IPS-NIHi11 (cell line): ENCODE data around the gene NID1.
A peak's percentile ranks its signal among the peaks of the same experiment; 100 is the strongest.
"Not testable (repeated sequence)": the region's sequence is repeated elsewhere in the genome, so short reads cannot be mapped to it uniquely, and the experiment has no call there.

ENCODE experiments used
- DNase-seq: peaks from one replicate; pipeline ENCODE4 v3.0.0; 2012; ENCODE audit warnings: mixed read lengths, low spot score

NID1 gene

GRCh38 chr1:236064674-236065508 is at the start of gene NID1:
TSS of gene NID1 (minus strand) at chr1:236065090. CDS start at chr1:236065079, 11 bp downstream.
- DNase-seq, result peak; percentile 95

DNA sequence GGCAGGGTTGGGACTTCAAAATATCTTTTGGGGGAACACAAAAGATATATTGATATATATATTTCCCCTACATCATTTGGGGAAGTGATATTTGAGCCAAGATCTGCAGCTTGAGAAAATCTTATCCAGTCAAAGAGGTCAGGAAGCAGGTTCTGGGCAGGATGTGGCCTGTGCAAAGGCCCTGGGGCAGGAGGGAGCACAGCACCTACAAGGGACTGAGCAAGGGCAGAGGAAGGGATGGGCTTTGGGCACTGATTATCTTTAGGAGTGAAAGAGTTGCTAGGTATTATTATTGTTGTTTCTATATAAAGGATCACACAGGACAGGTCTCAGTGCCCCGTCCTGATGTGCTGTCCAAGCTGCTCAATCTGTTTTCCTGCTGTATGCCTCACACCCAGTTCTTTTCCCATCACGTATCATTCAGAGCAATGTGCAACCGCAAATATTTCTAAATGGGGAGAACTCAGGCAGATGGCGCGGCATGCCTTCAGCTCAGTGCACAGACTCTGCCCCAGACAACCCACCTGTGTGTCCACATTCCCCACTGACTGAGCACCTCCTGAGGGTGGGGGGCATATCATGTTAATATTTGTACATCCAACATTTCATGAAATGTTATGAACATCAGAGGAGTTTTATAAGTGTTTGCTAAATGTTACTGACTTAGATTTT is 49.3 kb upstream of the NID1 start:
- no peak for DNase-seq

DNA sequence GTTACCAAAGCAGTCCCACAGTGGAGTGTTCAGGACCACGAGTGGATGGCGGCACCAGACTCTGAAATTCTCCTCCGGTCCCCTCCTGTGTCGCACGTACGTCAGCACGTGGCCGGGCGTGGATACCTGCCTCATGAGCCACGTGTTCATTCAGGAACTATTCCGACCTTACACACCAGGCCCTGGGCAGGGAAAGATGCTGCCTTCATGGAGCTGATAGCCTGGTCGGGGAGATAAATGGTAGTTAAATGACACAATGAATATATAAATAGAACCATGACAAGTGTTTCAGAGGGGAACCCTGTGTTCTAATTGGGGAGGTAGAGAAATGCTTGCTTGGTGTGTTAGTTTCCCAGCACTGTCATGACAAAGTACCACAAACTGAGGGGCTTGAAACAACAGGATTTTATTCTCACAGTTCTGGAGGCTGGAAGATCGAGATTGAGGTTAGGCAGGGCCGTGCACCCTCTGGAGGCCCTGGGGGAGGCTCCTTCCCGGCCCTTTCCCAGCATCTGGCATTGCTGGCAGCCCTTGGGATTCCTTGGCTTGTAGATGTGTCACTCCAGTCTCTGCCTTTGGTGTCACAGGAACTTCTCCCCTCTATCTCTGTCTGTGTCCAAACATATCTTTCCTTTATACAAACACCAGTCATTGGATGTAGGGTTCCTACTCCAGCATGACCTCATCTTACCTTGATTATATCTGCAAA is 48.6 kb upstream of the NID1 start:
- DNase-seq, result no peak

DNA sequence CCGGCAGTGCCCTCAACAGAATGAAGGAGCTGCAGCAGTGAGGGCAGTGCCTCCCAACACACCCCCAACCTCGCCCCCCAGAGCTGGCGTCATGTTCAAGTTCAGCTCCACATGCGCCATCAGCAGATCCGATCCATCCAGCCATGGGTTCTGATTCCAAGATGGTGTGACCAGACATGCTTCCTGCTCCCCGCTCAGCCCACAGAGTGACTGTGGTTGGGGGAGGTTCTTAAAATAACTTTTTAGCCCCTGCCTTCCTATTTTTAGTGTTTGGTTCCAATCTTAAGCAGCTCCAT is 47.4 kb upstream of the NID1 start:
- no peak for DNase-seq

DNA sequence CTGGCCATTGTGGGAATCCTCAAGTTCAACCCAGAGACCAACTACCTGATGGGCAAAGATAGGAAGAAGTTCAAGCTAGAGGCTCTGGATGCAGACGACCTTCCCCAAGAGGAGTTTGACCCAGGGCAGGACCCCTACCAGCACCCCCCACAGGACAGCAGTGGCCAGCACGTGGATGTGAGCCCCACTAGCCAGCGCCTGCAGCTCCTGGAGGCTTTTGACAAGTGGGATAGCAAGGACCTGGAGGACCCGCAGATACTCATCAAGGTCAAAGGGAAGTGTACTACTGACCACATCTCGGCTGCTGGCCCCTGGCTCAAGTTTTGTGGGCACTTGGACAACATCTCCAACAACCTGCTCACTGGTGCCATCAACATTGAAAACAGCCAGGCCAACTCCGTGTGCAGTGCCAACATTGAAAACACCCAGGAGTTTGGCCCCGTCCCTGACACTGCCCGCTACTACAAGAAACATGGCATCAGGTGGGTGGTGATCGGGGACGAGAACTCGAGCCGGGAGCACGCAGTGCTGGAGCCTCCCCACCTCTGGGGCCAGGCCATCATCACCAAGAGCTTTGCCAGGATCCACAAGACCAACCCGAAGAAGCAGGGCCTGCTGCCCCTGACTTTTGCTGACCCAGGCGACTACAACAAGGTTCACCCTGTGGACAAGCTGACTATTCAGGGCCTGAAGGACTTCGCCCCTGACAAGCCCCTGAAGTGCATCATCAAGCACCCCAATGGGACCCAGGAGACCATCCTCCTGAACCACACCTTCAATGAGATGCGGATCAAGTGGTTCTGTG is 46.8 kb upstream of the NID1 start:
- no peak for DNase-seq

DNA sequence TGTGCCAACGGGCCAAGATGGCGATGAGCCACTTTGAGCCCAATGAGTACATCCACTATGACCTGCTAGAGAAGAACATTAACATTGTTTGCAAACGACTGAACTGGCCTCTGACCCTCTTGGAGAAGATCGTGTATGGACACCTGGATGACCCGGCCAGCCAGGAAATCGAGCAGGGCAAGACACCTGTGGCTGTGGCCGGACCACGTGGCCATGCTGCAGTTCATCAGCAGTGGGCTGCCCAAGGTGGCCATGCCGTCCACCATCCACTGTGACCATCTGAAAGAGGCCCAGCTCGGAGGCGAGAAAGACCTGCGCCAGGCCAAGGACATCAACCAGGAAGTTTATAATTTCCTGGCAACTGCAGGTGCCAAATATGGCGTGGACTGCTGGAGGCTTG is 45.2 kb upstream of the NID1 start:
- DNase-seq, result no peak

DNA sequence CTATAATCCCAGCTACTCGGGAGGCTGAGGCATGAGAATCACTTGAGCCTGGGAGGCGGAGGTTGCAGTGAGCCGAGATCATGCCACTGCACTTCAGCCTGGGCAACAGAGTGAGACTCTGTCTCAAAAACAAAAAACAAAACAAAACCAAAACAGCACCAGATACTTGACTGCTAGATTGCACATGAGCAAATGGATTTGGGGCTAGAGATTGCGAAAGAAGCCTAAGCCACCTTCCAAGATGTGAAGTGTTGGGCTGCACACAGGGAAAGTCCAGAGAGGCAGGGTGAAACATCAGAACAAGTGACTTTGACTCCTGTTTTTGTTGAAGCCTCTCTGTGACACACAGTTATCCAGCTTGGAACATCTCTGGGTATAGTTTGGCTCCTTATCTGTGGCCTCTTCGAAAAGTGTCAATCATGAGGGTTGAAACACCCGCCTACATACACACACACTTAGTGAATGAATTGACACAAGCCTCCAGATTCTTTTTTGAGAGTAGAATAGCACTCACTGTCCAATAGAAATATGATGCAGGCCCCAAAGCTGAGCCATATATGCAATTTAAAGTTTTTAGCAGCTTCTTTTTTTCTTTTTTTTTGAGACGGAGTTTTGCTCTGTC is 43.2 kb upstream of the NID1 start:
- no peak for DNase-seq

GRCh38 chr1:236107121-236107907 is 42.4 kb upstream of the NID1 start:
- no peak for DNase-seq

- peak; percentile 83 for DNase-seq
Observed at GRCh38 chr1:236103646-236104218, 38.8 kb upstream of the NID1 start.

- peak; percentile 65 for DNase-seq
Observed at GRCh38 chr1:236103059-236103458, 38.2 kb upstream of the NID1 start.

DNA sequence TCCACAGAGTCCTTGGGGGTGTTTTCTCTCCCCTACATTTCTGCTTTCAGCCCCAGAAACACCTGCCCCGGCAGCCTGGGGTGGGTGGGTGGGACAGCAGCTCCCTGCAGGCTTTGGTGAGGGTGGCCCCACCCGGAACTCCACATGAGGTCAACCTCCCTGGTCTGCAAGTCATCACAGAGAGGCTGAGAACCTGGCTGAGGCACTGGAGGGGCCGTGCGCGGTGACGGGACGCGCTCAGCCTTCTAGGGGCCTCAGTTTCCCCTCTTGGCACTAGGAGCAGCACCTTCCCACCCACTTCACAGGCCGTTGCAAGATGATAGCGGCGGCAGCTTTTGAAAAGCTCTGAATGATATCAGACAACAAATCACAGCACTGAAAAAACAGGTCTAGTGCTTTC is 37.7 kb upstream of the NID1 start:
- DNase-seq, result no peak

- no peak for DNase-seq
Observed at GRCh38 chr1:236101233-236102200, 36.6 kb upstream of the NID1 start.

DNA sequence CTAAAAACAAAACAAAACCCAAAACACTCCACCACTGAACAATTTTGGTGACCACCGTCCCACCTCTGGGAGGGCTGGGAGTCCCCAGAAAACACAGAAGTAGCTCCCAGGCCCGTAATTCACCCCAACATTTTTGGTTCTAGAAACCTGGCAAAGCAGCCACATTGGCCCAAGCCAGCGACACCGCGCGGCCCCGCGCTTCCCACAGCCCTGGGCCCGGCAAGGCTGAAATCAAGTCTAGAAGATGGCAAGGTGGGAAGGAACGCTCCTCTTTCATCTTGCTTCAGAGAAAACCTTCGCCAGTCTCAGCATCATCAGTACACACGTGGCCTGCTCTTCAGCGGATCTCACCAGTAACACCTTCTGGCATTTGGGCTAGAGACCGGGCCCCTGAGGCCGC is 35.9 kb upstream of the NID1 start:
- no peak for DNase-seq

GRCh38 chr1:236099355-236099974 is 34.6 kb upstream of the NID1 start:
- no peak for DNase-seq

DNA sequence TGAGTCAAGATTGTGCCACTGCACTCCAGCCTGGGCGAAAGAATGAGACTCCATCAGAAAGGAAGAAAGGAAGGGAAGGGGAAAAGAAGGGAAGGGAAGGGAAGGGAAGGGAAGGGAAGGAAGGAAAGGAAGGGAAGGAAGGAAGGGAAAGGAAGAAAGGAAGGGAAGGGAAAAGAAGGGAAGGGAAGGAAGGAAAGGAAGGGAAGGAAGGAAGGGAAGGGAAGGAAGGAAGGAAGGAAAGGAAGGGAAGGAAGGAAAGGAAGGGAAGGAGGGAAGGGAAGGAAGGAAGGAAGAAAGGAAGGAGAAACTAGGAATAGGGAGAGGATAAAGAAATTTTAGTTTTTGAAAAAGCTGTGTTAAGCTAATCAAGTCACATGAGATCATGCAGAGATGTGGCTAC is 33.4 kb upstream of the NID1 start:
- DNase-seq, result no peak

- not testable (repeated sequence) for DNase-seq
Observed at GRCh38 chr1:236096660-236097482, 32.0 kb upstream of the NID1 start.

DNA sequence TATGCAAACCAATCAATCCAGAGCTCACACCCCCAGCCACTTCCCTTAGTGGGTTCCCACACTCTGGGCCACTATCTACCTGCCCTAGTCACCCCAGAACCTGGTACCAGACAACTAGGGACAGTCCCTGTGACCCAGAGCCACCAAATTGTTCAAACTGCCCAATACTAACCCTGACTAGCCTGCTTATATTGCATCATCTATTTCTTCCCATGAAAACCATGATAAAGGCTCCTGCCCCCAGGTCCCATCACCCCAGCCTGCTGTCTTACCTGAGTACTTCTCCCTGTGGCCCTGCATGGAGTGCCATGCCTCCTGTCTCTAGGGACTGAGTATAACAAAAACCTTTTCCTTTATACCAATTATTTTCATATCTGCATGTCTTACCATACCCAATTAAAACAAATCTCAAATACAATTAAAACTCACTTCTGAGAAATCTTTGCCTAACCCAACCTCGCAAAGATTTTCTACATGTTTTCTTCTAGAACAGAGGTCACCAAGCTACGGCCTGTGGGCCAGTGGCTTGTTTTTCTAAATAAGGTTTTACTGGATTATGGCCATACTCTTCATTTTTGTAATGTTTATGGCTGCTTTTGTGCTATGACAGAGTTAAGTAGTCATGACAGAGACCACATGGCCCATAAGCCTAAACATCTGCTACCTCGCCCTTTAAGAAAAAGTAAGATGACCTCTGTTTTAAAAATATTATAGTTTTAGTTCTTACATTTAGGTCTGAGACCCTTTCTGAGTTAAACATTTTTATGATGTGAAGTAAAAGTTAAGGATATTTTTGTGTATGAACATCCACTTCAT is 31.0 kb upstream of the NID1 start:
- no peak for DNase-seq
